Body of pancreas (tissue), 4 donors: ENCODE data around the gene MMP24OS.

Experiments
- CTCF ChIP-seq, 7 experiments: fragments of 450-650 bp in 4 of 7; fragments of 200-600 bp in 3 of 7; sonication (generic) in 3 of 7; IDR thresholded peaks; one replicate each; pipeline ENCODE4 v1.5.1; 2016 to 2019; ENCODE audit warnings: antibody characterized with exemption in 7 of 7
- POLR2A ChIP-seq, 3 donors: fragments of 450-650 bp; IDR thresholded peaks; one replicate each; pipeline ENCODE4 v1.6.1; 2016; ENCODE audit warnings: antibody characterized with exemption in 3 of 3, mild to moderate bottlenecking in 2 of 3

DNA sequence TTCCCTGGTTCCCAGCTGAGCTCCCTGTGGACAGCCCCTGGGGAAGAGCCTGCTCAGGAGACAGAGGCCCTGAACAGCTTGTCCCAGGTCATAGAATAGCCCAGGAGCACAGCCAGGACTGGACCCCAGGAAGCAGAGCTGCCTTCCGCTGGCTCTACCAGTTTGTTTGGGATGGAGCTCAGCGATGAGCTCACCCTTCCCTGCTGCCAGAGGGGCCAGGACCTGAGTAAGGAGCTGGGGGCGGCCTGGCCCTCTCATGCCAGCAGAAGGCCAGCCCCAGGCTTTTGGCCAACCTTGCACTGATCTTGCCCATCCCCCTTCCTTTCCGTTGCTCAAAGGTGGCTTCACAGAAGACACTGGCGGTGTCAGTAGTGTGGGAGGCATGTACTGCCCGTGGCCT lies 17.5 kb downstream of the MMP24OS start:
- TF ChIP-seq CTCF (IDR thresholded peaks at IDR 0.05) (no peak), POLR2A (IDR thresholded peaks at IDR 0.05) (no peak)
